ENCODE data around the gene BEND7.

- no peak for TF ChIP-seq POLR2A (IDR thresholded peaks at IDR 0.05; ENCODE audit: low read depth, low read length)
- no peak for TF ChIP-seq TAF1 (IDR thresholded peaks at IDR 0.05; ENCODE audit: low read depth, low read length)
Observed at GRCh38 chr10:13528123-13528874, 515 bp downstream of the BEND7 start.
